Astrocyte of the cerebellum (primary cell): Measurements from ENCODE around the gene NFYC.

ENCODE experiments used
- DNase-seq: peaks from one replicate; pipeline ENCODE4 v3.0.0-alpha.2; 2011; ENCODE audit warnings: low read depth
- H3K4me3 ChIP-seq: 2 replicates; pipeline ENCODE4 v1.5.1; 2011; ENCODE audit warnings: mild to moderate bottlenecking, low read depth, low read length, moderate library complexity
- CTCF ChIP-seq: IDR thresholded peaks from 2 replicates; pipeline ENCODE4 v1.5.1; 2012; ENCODE audit warnings: low read length, low read depth, moderate library complexity, mild to moderate bottlenecking; ENCODE audit errors: missing control alignments
- in situ Hi-C: cut with HindIII; loops from 2 replicates; pipeline ENCODE4 v1.10.0; 2017; ENCODE audit warnings: low sequenced_read_pairs

Gene NFYC

GRCh38 chr1:40755067-40755466 is 63.6 kb downstream of the NFYC start:
- no peak for DNase-seq
- TF ChIP-seq CTCF = no peak
- in situ Hi-C loops = no loop called here
- no peak overlapping the region for H3K4me3 ChIP-seq

GRCh38 chr1:40756523-40756922 is 65.0 kb downstream of the NFYC start:
- TF ChIP-seq CTCF = no peak
- no peak overlapping the region for H3K4me3 ChIP-seq
- DNase-seq = no peak
- in situ Hi-C loops = no loop called here

- in situ Hi-C loops = no loop called here
- TF ChIP-seq CTCF = no peak
- H3K4me3 ChIP-seq = no peak overlapping the region
- DNase-seq = no peak
Observed at GRCh38 chr1:40757084-40757483, 65.6 kb downstream of the NFYC start.

GRCh38 chr1:40758004-40758403 is 66.5 kb downstream of the NFYC start:
- no peak for TF ChIP-seq CTCF
- in situ Hi-C loops = no loop called here
- H3K4me3 ChIP-seq = no peak overlapping the region
- no peak for DNase-seq

- in situ Hi-C loops = no loop called here
- TF ChIP-seq CTCF = no peak
- H3K4me3 ChIP-seq = no peak overlapping the region
- no peak for DNase-seq
Observed at GRCh38 chr1:40758578-40759343, 67.3 kb downstream of the NFYC start.

- DNase-seq = no peak
- no peak overlapping the region for H3K4me3 ChIP-seq
- TF ChIP-seq CTCF = no peak
- in situ Hi-C loops = no loop called here
Observed at GRCh38 chr1:40760984-40761383, 69.5 kb downstream of the NFYC start.
